PC-3 (cell line): ENCODE results near the gene TWF2.

Source experiments
- EZH2 ChIP-seq: fragments of 300-600 bp; sonication (generic); IDR thresholded peaks from one replicate; pipeline ENCODE4 v1.6.1; 2017; ENCODE audit warnings: antibody characterized with exemption, mild to moderate bottlenecking, low read length; ENCODE audit not compliant: unreplicated experiment
- TF ChIP-seq, protein P1 (sequence below): fragments of 300-600 bp; sonication (generic); conservative IDR thresholded peaks from 2 replicates; pipeline ENCODE4 v1.5.1; 2017; ENCODE audit warnings: antibody characterized with exemption, low read depth, mild to moderate bottlenecking, low read length

DNA sequence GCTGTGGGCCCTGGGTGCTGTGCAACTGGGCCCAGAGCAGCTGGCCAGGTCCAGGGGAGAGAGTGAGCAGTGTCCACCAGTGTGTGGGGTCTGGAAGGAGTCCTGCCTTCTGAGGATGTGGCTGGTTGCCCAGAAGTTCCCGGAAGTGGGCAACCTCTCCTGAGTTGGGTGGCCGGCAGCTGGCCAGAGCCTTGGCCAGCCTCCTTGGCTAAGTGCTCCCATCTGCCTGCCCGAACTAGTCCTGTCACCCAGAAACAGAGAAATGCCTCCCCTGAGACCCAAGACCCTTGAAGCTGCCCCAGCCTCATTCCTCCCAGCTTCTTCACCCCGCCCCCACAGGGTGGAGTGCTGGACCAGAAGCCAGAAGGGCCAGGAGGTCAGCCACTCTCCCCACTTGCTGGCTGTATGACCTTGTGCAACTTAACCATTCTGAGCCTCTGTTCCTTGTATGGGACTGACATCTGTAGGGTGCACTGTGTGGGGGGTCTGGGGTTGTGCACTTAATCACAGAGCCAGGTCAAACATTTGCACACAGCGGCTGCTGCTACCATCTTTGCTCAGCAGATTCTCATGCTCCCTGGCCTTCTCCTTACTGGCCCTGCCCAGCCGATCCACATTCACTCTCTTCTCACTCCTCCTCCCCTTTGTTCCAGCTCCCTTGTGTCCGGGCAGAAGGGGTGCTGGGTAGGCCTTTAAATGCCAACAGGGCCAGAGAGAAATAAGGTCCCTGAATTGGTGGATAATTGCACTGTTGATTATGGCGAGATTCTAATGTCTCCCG is 48.5 kb downstream of the TWF2 start:
- TF ChIP-seq, protein P1, sequence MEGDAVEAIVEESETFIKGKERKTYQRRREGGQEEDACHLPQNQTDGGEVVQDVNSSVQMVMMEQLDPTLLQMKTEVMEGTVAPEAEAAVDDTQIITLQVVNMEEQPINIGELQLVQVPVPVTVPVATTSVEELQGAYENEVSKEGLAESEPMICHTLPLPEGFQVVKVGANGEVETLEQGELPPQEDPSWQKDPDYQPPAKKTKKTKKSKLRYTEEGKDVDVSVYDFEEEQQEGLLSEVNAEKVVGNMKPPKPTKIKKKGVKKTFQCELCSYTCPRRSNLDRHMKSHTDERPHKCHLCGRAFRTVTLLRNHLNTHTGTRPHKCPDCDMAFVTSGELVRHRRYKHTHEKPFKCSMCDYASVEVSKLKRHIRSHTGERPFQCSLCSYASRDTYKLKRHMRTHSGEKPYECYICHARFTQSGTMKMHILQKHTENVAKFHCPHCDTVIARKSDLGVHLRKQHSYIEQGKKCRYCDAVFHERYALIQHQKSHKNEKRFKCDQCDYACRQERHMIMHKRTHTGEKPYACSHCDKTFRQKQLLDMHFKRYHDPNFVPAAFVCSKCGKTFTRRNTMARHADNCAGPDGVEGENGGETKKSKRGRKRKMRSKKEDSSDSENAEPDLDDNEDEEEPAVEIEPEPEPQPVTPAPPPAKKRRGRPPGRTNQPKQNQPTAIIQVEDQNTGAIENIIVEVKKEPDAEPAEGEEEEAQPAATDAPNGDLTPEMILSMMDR, result no peak
- TF ChIP-seq EZH2, result no peak
